GM23338 (cell line): Measurements from ENCODE around the gene DLG5. TPM values are rescaled to one million over a fixed set of nuclear protein-coding genes. Genes with fewer than 3 reads are reported as not detected.

Experiments
- ATAC-seq: fragments of 200-7000 bp; cut with Tn5 transposase; 3 replicates; pipeline ENCODE4 v1.9.1; 2020
- DNase-seq: peaks from one replicate; pipeline ENCODE4 v3.0.0-alpha.2; 2015; ENCODE audit warnings: low spot score
- H2AFZ ChIP-seq: fragments of 200-600 bp; sonication (generic); 2 replicates; pipeline ENCODE4 v1.8.0; 2016; ENCODE audit warnings: antibody characterized with exemption, mild to moderate bottlenecking, moderate library complexity
- H3F3A ChIP-seq: fragments of 200-600 bp; sonication (generic); replicated peaks from 2 replicates; pipeline ENCODE4 v1.8.0; 2017; ENCODE audit warnings: antibody characterized with exemption, mixed run types, low read depth
- H3K27ac ChIP-seq: fragments of 200-600 bp; sonication (generic); 2 replicates; pipeline ENCODE4 v1.6.1; 2016; ENCODE audit warnings: low read depth
- H3K27me3 ChIP-seq: fragments of 200-600 bp; sonication (generic); 2 replicates; pipeline ENCODE4 v1.8.0; 2016; ENCODE audit warnings: mild to moderate bottlenecking, mixed run types, moderate library complexity; ENCODE audit not compliant: insufficient read depth
- H3K36me3 ChIP-seq: fragments of 200-600 bp; sonication (generic); 2 replicates; pipeline ENCODE4 v1.8.0; 2016; ENCODE audit warnings: mild to moderate bottlenecking; ENCODE audit not compliant: insufficient read depth
- H3K4me1 ChIP-seq: fragments of 200-600 bp; sonication (generic); 2 replicates; pipeline ENCODE4 v1.8.0; 2016; ENCODE audit warnings: mild to moderate bottlenecking, moderate library complexity; ENCODE audit not compliant: insufficient read depth
- H3K4me2 ChIP-seq: fragments of 200-600 bp; sonication (generic); 2 replicates; pipeline ENCODE4 v1.7.1; 2017; ENCODE audit warnings: mixed run types
- H3K4me3 ChIP-seq: fragments of 200-600 bp; sonication (generic); 2 replicates; pipeline ENCODE4 v1.6.1; 2016; ENCODE audit warnings: mixed run types
- H3K79me2 ChIP-seq: fragments of 200-600 bp; sonication (generic); replicated peaks from 2 replicates; pipeline ENCODE4 v1.8.0; 2017; ENCODE audit warnings: mild to moderate bottlenecking; ENCODE audit not compliant: insufficient read depth
- H3K9me2 ChIP-seq: fragments of 200-600 bp; sonication (generic); 2 replicates; pipeline ENCODE4 v1.8.0; 2017; ENCODE audit not compliant: insufficient read depth
- H4K20me1 ChIP-seq: fragments of 200-600 bp; sonication (generic); replicated peaks from 2 replicates; pipeline ENCODE4 v1.8.0; 2017; ENCODE audit warnings: mild to moderate bottlenecking; ENCODE audit not compliant: insufficient read depth
- H3K27ac Mint-ChIP-seq: 2 replicates; pipeline ENCODE4 v1.8.0; 2020; ENCODE audit warnings: inconsistent platforms, mild to moderate bottlenecking, moderate library complexity, mixed read lengths
- H3K27me3 Mint-ChIP-seq: 3 replicates; pipeline ENCODE4 v1.8.0; 2022; ENCODE audit warnings: low read depth, mild to moderate bottlenecking, moderate library complexity, mixed read lengths, inconsistent platforms; ENCODE audit not compliant: insufficient read depth, poor library complexity
- H3K36me3 Mint-ChIP-seq: 3 replicates; pipeline ENCODE4 v1.8.0; 2021; ENCODE audit warnings: low read depth, mild to moderate bottlenecking, inconsistent platforms, moderate library complexity, mixed read lengths
- H3K4me1 Mint-ChIP-seq: 3 replicates; pipeline ENCODE4 v1.8.0; 2020; ENCODE audit warnings: mild to moderate bottlenecking, inconsistent platforms, mixed read lengths
- H3K4me3 Mint-ChIP-seq: 3 replicates; pipeline ENCODE4 v1.8.0; 2021; ENCODE audit warnings: moderate library complexity, mild to moderate bottlenecking, inconsistent platforms, mixed read lengths
- H3K9me3 Mint-ChIP-seq: 3 replicates; pipeline ENCODE4 v1.8.0; 2020; ENCODE audit warnings: moderate library complexity, mild to moderate bottlenecking, inconsistent platforms, mixed read lengths
- CTCF ChIP-seq, 2 experiments: fragments of 200-600 bp in 1 of 2; sonication (generic) in 1 of 2; conservative IDR thresholded peaks; 2 replicates each; pipeline versions ENCODE4 v1.5.1 to v1.6.1; 2016 to 2017; ENCODE audit warnings: antibody characterized with exemption in 2 of 2, low read depth in 2 of 2, mild to moderate bottlenecking in 2 of 2, moderate library complexity in 1 of 2
- ETS1 ChIP-seq: IDR thresholded peaks from 2 replicates; pipeline ENCODE4 v1.6.1; 2016; ENCODE audit warnings: antibody characterized with exemption
- EZH2 ChIP-seq: fragments of 200-600 bp; sonication (generic); IDR thresholded peaks from one replicate; pipeline ENCODE4 v1.8.0; 2017; ENCODE audit warnings: antibody characterized with exemption, mild to moderate bottlenecking, low read depth; ENCODE audit not compliant: unreplicated experiment
- EZH2phosphoT487 ChIP-seq: fragments of 200-600 bp; sonication (generic); IDR thresholded peaks from one replicate; pipeline ENCODE4 v1.8.1; 2018; ENCODE audit warnings: antibody characterized with exemption; ENCODE audit not compliant: unreplicated experiment
- JUNB ChIP-seq: IDR thresholded peaks from one replicate; pipeline ENCODE4 v1.6.1; 2016; ENCODE audit warnings: antibody characterized with exemption; ENCODE audit not compliant: unreplicated experiment
- POLR2AphosphoS5 ChIP-seq: IDR thresholded peaks from 2 replicates; pipeline ENCODE4 v1.6.1; 2016; ENCODE audit warnings: antibody characterized with exemption, low read depth
- ZNF114 ChIP-seq: fragments of 250-450 bp; sonication (Bioruptor Pico); IDR thresholded peaks from 2 replicates; pipeline ENCODE4 v1.5.0; 2020; ENCODE audit warnings: mild to moderate bottlenecking, moderate library complexity
- ZNF462 ChIP-seq: fragments of 250-450 bp; sonication (Bioruptor Pico); IDR thresholded peaks from 2 replicates; pipeline ENCODE4 v1.5.0; 2020; ENCODE audit warnings: mild to moderate bottlenecking, moderate library complexity
- polyA plus RNA-seq: library from polyadenylated mRNA; unstranded; fragments of >200 nt; fragmentation: Nextera tagmentation; extraction: Ambion mirVana; gene quantifications from 2 replicates; pipeline ENCODE4 v1.2.1, GENCODE V29; 2016
- total RNA-seq: library from RNA; depleted of rRNA; stranded (reverse); fragments of >200 nt; shearing (Covaris generic); gene quantifications from 2 replicates; pipeline ENCODE4 v1.2.3, GENCODE V29; 2014

DLG5 gene
- total and polyA plus RNA-seq, 2 experiments from 2014 or later: 7.4 to 66.6 TPM

GRCh38 chr10:77756319-77757232 is 170.0 kb downstream of the DLG5 start:
- Histone ChIP-seq H3K4me2 (peak overlapping the region; percentile 18; the same call in 1 of the 2 replicates), H4K20me1 (no peaks in the 10 kb centered on the region), H3K36me3 (no peaks in the 10 kb centered on the region), H3K79me2 (no peaks in the 10 kb centered on the region), H3F3A (no peaks in the 10 kb centered on the region), H3K9me2 (no peaks in the 10 kb centered on the region), H3K4me3 (peak overlapping the region; percentile 25; the same call in 1 of the 2 replicates), H3K4me1 (0 out of 2 replicates have a peak, but pooled peaks cover 5% of the 10 kb centered on the region), H3K27me3 (no peaks in the 10 kb centered on the region), H3K27ac (no peak overlapping the region), H2AFZ (no peak overlapping the region; the same call in 1 of the 2 replicates)
- H3K9me3 Mint-ChIP-seq: no peaks in the 10 kb centered on the region; the same call in 2 of the 3 replicates
- H3K27ac Mint-ChIP-seq: peak overlapping the region; percentile 90
- TF ChIP-seq POLR2AphosphoS5 (no peak), ZNF114 (CRISPR knock-in tag) (no peak), CTCF (conservative IDR thresholded peaks at IDR 0.05; ENCODE audit: low read depth in 2 of 2) (peak; percentile 94 to 97)
- no peaks in the 10 kb centered on the region for H3K36me3 Mint-ChIP-seq
- peak overlapping the region; percentile 52; the same call in 2 of the 3 replicates for H3K4me3 Mint-ChIP-seq
- no peaks in the 10 kb centered on the region for H3K27me3 Mint-ChIP-seq
- DNase-seq (peak; percentile 95), ATAC-seq (peak; percentile 100)
- peaks cover 9% of the 10 kb centered on the region; the same call in 2 of the 3 replicates for H3K4me1 Mint-ChIP-seq

- Histone ChIP-seq H3K36me3 (no peaks in the 10 kb centered on the region), H3F3A (no peaks in the 10 kb centered on the region), H3K4me2 (no peak overlapping the region), H3K4me3 (no peak overlapping the region), H3K9me2 (no peaks in the 10 kb centered on the region), H2AFZ (no peak overlapping the region), H3K27ac (no peak overlapping the region), H3K4me1 (no peaks in the 10 kb centered on the region), H3K27me3 (no peaks in the 10 kb centered on the region), H4K20me1 (no peaks in the 10 kb centered on the region), H3K79me2 (no peaks in the 10 kb centered on the region)
- Mint-ChIP-seq H3K4me3 (no peak overlapping the region), H3K27ac (no peak overlapping the region), H3K4me1 (no peaks in the 10 kb centered on the region), H3K27me3 (peaks cover 4% of the 10 kb centered on the region), H3K9me3 (peaks cover 7% of the 10 kb centered on the region), H3K36me3 (peaks cover 2% of the 10 kb centered on the region; the same call in 1 of the 3 replicates)
- ATAC-seq (no peak), DNase-seq (no peak)
- TF ChIP-seq ZNF462 (CRISPR knock-in tag) (no peak), EZH2phosphoT487 (no peak), JUNB (no peak), ZNF114 (CRISPR knock-in tag) (no peak), ETS1 (no peak), EZH2 (no peak)
Measured at GRCh38 chr10:77746047-77746707, 180.4 kb downstream of the DLG5 start.
